ENCODE measurements around the gene NIT1. TPM values are rescaled to one million over a fixed set of nuclear protein-coding genes. Genes with fewer than 3 reads are reported as not detected.

The NIT1 gene
- total and polyA plus RNA-seq, 10 of the 15 experiments (the other 5 are each of a cell fraction or from before 2014, with no cell fraction given), result 19.2 to 54.4 (median 28.3) TPM

- no peak for TF ChIP-seq IRF3 (IDR thresholded peaks at IDR 0.05)
- no peak for TF ChIP-seq RBBP5 (conservative IDR thresholded peaks at IDR 0.05)
These were observed 43.7 kb downstream of the NIT1 start (continued) for GRCh38 chr1:161161652-161162051.

GRCh38 chr1:161162052-161162451 is 44.1 kb downstream of the NIT1 start:
- ChIA-PET CTCF (interaction anchor here (0.8 to 1.4 kb wide), 4 partner anchors 18 to 220 kb away, joined by 3 to 7 read pairs (median 4); partner anchors contain the start of genes DEDD and TOMM40L), POLR2A (interaction anchor here (0.6 kb wide), 1 partner anchor 129 kb away, joined by 4 read pairs; no protein-coding TSS in a partner anchor), RAD21 (ENCODE audit: unreplicated experiment) (interaction anchor here (1.1 kb wide), 1 partner anchor 221 kb away, joined by 3 read pairs; no protein-coding TSS in a partner anchor), SMC1A (ENCODE audit: uncharacterized antibody, unreplicated experiment) (interaction anchor here (0.9 to 1.1 kb wide), 2 partner anchors 13 to 55 kb away, joined by 3 read pairs; no protein-coding TSS in a partner anchor)
- BruUV-seq (replicated peaks), result no TSS peak
- no peaks in the 10 kb centered on the region for H3K9me3 ChIP-seq (replicated peaks; ENCODE audit: control insufficient read depth, insufficient read depth, low read length)
- intact Hi-C loops (cut with micrococcal nuclease; ENCODE audit: unreplicated experiment), result no loop called here
- H3K4me3 ChIP-seq, result no peak overlapping the region
- TF ChIP-seq ATF2 (IDR thresholded peaks at IDR 0.05; ENCODE audit: low read length) (no peak), EED (IDR thresholded peaks at IDR 0.05; ENCODE audit: low read depth) (no peak), ATF3 (IDR thresholded peaks at IDR 0.05; ENCODE audit: borderline replicate concordance, extremely low read depth, low read depth, low read length) (no peak), TCF12 (IDR thresholded peaks at IDR 0.05; ENCODE audit: low read depth, low read length) (no peak), IKZF1 (conservative IDR thresholded peaks at IDR 0.05) (no peak)
- DNase-seq (ENCODE audit: low read depth, low spot score), result no peak
- peaks cover 15% of the 10 kb centered on the region for H3K4me1 ChIP-seq (ENCODE audit: control insufficient read depth, insufficient read depth, low read length)
- peaks cover 0 to 16% of the 10 kb centered on the region in 2 experiments; a peak in 3 of 4 replicates for H3K36me3 ChIP-seq (ENCODE audit: control insufficient read depth in 2 of 2, insufficient read depth in 2 of 2, low read length in 1 of 2)
- no peak overlapping the region for H3K27ac ChIP-seq (ENCODE audit: control insufficient read depth, insufficient read depth)
- no peak for ATAC-seq
- H2AFZ ChIP-seq (ENCODE audit: control insufficient read depth, low read depth, low read length), result no peak overlapping the region
- H3K4me2 ChIP-seq (ENCODE audit: control insufficient read depth, insufficient read depth), result no peak overlapping the region
- no peaks in the 10 kb centered on the region for H3K27me3 ChIP-seq (replicated peaks in 1 of 2; ENCODE audit: control insufficient read depth in 2 of 2, insufficient read depth in 2 of 2, low read length in 1 of 2)
- no peak overlapping the region for H3K9ac ChIP-seq (ENCODE audit: control insufficient read depth, insufficient read depth, low read length)
- 83% methylated on average over 7 of the region's 7 CpGs for WGBS (ENCODE audit: insufficient coverage, insufficient replicate concordance, low lambda C conversion rate, missing lambda C conversion rate)
- in situ Hi-C loops (cut with MboI), result no loop called here
- peaks cover 8% of the 10 kb centered on the region for H3K79me2 ChIP-seq (ENCODE audit: control insufficient read depth, insufficient read depth, low read length)
- H4K20me1 ChIP-seq (ENCODE audit: control insufficient read depth, insufficient read depth), result no peaks in the 10 kb centered on the region
- no peak for FAIRE-seq

Measured in GM12878 (cell line).